GM06990 (cell line): ENCODE measurements around the gene TMEM130.
A peak's percentile ranks its signal among the peaks of the same experiment; 100 is the strongest.

Experiments
- DNase-seq: peaks from one replicate; pipeline ENCODE4 v3.0.0-alpha.2; 2011; ENCODE audit not compliant: insufficient read length; ENCODE audit errors: extremely low read depth
- H3K27me3 ChIP-seq: replicated peaks from 2 replicates; pipeline ENCODE4 v1.6.0; 2011; ENCODE audit warnings: low read length; ENCODE audit not compliant: control insufficient read depth, insufficient read depth
- H3K36me3 ChIP-seq: 2 replicates; pipeline ENCODE4 v1.5.1; 2011; ENCODE audit warnings: low read length; ENCODE audit not compliant: control insufficient read depth, insufficient read depth
- H3K4me3 ChIP-seq: replicated peaks from 2 replicates; pipeline ENCODE4 v1.5.1; 2011; ENCODE audit warnings: low read depth, mild to moderate bottlenecking, control low read depth, low read length
- TF ChIP-seq, protein P1 (sequence below): IDR thresholded peaks from 2 replicates; pipeline ENCODE4 v1.5.1; 2011; ENCODE audit warnings: low read length, control low read depth, mild to moderate bottlenecking, inconsistent platforms; ENCODE audit not compliant: insufficient read depth, poor library complexity, severe bottlenecking

The TMEM130 gene

DNA sequence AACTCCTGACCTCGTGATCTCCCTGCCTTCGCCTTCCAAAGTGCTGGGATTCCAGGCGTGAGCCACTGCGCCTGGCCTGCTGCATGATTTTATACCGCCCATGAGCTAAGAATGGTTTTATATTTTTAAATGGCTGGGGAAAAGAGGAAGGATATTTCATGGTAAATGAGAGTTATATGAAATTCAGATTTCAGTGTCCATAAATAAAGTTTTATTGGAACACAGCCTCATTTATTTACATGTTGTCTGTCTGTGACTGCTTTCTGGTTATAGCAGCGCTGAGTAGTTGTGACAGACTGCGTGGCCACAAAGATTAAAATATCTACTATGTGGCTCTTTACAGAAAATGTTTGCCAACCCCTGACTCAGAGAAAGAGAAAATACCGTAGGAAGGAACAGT, 10.7 kb upstream of the TMEM130 start:
- Histone ChIP-seq H3K36me3 (peaks cover 7% of the 10 kb centered on the region), H3K27me3 (no peaks in the 10 kb centered on the region), H3K4me3 (no peak overlapping the region)
- TF ChIP-seq, protein P1, sequence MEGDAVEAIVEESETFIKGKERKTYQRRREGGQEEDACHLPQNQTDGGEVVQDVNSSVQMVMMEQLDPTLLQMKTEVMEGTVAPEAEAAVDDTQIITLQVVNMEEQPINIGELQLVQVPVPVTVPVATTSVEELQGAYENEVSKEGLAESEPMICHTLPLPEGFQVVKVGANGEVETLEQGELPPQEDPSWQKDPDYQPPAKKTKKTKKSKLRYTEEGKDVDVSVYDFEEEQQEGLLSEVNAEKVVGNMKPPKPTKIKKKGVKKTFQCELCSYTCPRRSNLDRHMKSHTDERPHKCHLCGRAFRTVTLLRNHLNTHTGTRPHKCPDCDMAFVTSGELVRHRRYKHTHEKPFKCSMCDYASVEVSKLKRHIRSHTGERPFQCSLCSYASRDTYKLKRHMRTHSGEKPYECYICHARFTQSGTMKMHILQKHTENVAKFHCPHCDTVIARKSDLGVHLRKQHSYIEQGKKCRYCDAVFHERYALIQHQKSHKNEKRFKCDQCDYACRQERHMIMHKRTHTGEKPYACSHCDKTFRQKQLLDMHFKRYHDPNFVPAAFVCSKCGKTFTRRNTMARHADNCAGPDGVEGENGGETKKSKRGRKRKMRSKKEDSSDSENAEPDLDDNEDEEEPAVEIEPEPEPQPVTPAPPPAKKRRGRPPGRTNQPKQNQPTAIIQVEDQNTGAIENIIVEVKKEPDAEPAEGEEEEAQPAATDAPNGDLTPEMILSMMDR: no peak
- no peak for DNase-seq

DNA sequence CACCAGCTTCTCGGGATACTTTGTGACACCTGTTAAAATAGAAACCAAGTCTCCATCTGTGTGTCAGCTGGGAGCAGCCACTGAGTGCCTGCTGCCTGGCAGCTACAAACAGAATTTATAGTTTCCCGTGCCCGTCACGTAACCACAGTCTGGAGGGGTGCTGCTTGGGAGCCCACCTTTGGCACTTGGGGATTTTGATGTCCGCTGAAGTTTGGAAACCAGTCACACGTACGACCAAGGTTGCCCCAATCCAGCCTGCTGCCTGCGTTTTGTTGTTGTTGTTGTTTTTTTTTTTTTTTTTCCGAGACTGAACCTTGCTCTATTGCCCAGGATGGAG, 10.1 kb upstream of the TMEM130 start:
- Histone ChIP-seq H3K4me3 (peak overlapping the region; percentile 83), H3K27me3 (no peaks in the 10 kb centered on the region)
- TF ChIP-seq, protein P1: no peak

DNA sequence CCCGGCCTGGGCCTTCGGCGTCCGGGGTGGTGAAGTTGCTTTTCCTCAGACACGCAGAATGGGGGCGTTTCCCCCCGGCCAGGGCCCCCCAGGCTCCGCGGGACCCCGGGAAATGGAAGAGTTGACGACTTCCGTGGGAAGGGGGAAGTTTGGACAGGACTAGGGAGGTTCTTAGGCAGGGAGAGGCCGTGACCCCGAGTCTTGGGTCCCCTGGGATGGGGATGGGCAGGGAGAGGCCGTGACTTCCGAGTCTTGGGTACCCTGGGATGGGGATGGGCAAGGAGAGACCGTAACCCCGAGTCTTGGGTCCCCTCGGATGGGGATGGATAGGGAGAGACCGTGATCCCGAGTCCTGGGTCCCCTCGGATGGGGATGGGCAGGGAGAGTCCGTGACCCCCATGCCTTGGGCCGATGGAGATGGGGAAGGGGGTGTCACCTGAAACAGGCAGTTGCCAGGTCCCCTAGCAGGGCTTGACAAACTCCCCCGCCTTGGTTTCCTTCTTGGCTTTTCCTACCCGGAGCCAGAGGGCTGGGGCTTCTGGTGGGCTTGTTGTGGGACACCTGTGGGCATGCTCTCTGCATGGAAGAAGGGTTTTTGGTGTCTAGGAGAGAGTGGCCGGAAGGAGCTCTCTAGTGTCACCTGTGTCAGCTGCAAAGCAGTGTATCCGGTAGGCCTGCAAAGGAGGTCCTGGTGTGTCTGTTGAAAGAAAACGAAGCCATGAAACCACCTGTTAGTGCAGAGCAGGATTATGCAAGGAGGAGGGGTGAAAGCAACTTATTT, 9.6 kb upstream of the TMEM130 start:
- Histone ChIP-seq H3K4me3 (peak overlapping the region; percentile 83), H3K36me3 (peaks cover 5% of the 10 kb centered on the region), H3K27me3 (no peaks in the 10 kb centered on the region)
- DNase-seq: peak; percentile 51
- TF ChIP-seq, protein P1: peak; percentile 64

More for the DNA sequence above, 10.1 kb upstream of the TMEM130 start:
- no peak for DNase-seq
- H3K36me3 ChIP-seq: peaks cover 7% of the 10 kb centered on the region

DNA sequence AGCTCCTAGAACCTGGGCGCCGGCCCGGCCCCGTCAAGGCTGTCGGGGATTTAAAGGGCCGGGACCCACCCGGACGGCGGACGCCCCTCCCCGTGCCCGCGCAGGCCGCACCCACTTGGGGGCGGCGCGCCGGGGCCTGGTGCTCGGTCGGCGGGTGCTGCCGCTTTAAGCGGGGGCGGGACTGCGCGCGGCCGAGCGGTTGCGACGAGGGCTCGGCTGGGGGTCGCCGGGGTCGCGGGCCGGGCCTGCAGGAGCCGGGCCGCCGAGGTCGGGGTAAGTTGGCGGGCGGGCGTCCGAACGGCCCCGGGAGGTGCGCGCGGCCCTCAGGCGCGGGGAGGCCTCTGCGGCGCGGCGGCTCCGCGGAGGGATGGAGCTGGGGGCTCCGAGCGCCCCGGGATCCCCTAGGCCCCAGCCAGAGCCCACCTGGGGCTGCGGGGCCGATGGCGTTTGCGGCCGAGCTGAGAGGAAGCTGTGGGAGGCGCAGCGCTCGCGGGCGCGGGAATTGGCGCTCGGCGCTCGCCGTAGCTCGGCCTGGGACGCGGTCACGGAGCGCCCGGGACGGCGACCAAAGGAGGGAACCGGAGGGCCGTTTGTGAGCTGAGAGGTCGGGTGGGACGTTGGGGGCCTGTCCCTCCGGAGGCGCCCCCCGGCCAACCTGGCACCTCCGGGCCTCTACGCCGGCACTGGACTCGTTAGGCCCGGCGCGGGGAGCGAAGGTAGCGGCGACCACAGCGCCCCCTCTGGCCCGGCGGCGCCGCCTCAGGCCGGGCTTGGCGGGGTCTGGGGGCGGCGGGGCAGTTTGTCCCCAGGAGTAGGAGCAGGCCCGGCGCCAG, 8.8 kb upstream of the TMEM130 start, which contains the start of gene TRRAP:
Gene TRRAP (plus strand): TSS at position 168 of the 833 bp plus-strand sequence. CDS start 2,619 bp downstream, outside the sequence.
- Histone ChIP-seq H3K36me3 (peaks cover 2% of the 10 kb centered on the region; the same call in 1 of the 2 replicates), H3K27me3 (no peaks in the 10 kb centered on the region), H3K4me3 (peak within 1 kb of the TSS; percentile 83)
- TF ChIP-seq, protein P1: peak; percentile 70
- peak; percentile 88 for DNase-seq

DNA sequence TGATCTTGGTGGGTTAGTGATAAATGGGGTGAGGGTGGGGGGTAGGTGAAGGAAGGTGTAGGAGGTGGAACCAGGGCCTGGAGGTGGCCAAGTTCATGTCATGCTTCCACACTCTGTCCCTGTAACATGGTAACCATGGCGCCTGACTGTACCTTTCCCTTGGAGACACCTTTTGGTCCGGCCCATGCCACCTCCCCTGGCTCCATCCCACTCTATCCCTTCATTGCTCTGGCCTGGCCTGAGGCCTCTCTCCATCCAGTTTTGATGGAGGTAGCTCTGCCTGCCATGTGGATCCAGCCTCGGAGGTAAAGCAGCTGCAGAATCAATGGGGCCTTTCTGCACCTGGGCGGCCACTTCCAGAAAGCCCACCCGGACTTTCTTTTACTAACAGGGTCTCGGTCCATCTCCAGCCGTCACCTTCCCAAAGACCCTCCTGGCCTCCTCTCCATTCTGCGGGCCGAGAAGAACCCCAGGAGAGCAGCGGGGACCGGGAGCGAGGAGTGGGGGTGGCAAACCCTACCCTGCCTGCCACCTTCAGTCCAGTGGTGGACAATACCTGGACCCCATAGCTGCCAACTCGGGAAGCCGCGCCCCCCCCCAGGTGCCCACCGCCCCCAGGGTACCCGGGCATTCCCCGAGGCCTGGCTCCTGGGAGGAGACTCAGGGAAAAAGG, 8.0 kb upstream of the TMEM130 start:
- TF ChIP-seq, protein P1: no peak
- Histone ChIP-seq H3K27me3 (no peaks in the 10 kb centered on the region), H3K36me3 (peaks cover 2% of the 10 kb centered on the region; the same call in 1 of the 2 replicates), H3K4me3 (peak overlapping the region; percentile 83)
- DNase-seq: no peak
